Measurements from ENCODE around the gene JAKMIP2.

JAKMIP2 gene

GRCh38 chr5:147578228-147579024, 204.1 kb downstream of the JAKMIP2 start:
- TF ChIP-seq ZNF565 (CRISPR knock-in tag; conservative IDR thresholded peaks at IDR 0.05; ENCODE audit: low read depth) (no peak), OSR1 (CRISPR knock-in tag; IDR thresholded peaks at IDR 0.05) (no peak), ZFP3 (CRISPR knock-in tag; IDR thresholded peaks at IDR 0.05) (no peak), SNAI2 (CRISPR knock-in tag; IDR thresholded peaks at IDR 0.05) (no peak), TSHZ2 (CRISPR knock-in tag; IDR thresholded peaks at IDR 0.05) (no peak), POU6F1 (CRISPR knock-in tag; IDR thresholded peaks at IDR 0.05; ENCODE audit: borderline replicate concordance, low read depth) (no peak), CREB5 (CRISPR knock-in tag; IDR thresholded peaks at IDR 0.05; ENCODE audit: low read depth) (no peak), ZNF70 (CRISPR knock-in tag; IDR thresholded peaks at IDR 0.05) (no peak), ISL1 (CRISPR knock-in tag; IDR thresholded peaks at IDR 0.05) (no peak), ARNTL (CRISPR knock-in tag; IDR thresholded peaks at IDR 0.05; ENCODE audit: borderline replicate concordance, low read depth) (no peak), RARB (CRISPR knock-in tag; IDR thresholded peaks at IDR 0.05) (no peak), ESRRG (CRISPR knock-in tag; IDR thresholded peaks at IDR 0.05) (no peak), ZC3H10 (CRISPR knock-in tag; IDR thresholded peaks at IDR 0.05) (no peak), CSDC2 (CRISPR knock-in tag; IDR thresholded peaks at IDR 0.05) (no peak), TOX (CRISPR knock-in tag; IDR thresholded peaks at IDR 0.05; ENCODE audit: borderline replicate concordance) (no peak), GLIS3 (CRISPR knock-in tag; IDR thresholded peaks at IDR 0.05) (no peak), TCF4 (CRISPR knock-in tag; IDR thresholded peaks at IDR 0.05; ENCODE audit: borderline replicate concordance) (no peak), CSRNP3 (CRISPR knock-in tag; IDR thresholded peaks at IDR 0.05) (no peak)
- peak; percentile 84 for ATAC-seq

- no peak for TF ChIP-seq CSDC2 (CRISPR knock-in tag; IDR thresholded peaks at IDR 0.05)
- no peak for TF ChIP-seq GLIS3 (CRISPR knock-in tag; IDR thresholded peaks at IDR 0.05)
- no peak for TF ChIP-seq OSR1 (CRISPR knock-in tag; IDR thresholded peaks at IDR 0.05)
- TF ChIP-seq TSHZ2 (CRISPR knock-in tag; IDR thresholded peaks at IDR 0.05): no peak
- peak; percentile 84 for ATAC-seq
Measured at GRCh38 chr5:147576646-147577535, 205.6 kb downstream of the JAKMIP2 start.

All from SK-N-SH treated with all-trans-retinoic acid at 6 μM for 48 hours (cell line).